B cell (primary cell): ENCODE measurements around the gene HILPDA.
"Not testable (repeated sequence)": the region's sequence is repeated elsewhere in the genome, so short reads cannot be mapped to it uniquely, and the experiment has no call there.

Source experiments
- EZH2 ChIP-seq: IDR thresholded peaks from 2 replicates; pipeline ENCODE4 v1.6.1; 2012; ENCODE audit warnings: borderline replicate concordance, low read depth, mild to moderate bottlenecking, moderate library complexity, low read length; ENCODE audit not compliant: insufficient read depth, poor library complexity, severe bottlenecking
- TF ChIP-seq, protein P1 (sequence below): fragments of 200-600 bp; IDR thresholded peaks from one replicate; pipeline ENCODE4 v1.8.0; 2022; ENCODE audit warnings: antibody characterized with exemption, mild to moderate bottlenecking

GRCh38 chr7:128479082-128479481 lies 23.4 kb downstream of the HILPDA start:
- TF ChIP-seq, protein P1, sequence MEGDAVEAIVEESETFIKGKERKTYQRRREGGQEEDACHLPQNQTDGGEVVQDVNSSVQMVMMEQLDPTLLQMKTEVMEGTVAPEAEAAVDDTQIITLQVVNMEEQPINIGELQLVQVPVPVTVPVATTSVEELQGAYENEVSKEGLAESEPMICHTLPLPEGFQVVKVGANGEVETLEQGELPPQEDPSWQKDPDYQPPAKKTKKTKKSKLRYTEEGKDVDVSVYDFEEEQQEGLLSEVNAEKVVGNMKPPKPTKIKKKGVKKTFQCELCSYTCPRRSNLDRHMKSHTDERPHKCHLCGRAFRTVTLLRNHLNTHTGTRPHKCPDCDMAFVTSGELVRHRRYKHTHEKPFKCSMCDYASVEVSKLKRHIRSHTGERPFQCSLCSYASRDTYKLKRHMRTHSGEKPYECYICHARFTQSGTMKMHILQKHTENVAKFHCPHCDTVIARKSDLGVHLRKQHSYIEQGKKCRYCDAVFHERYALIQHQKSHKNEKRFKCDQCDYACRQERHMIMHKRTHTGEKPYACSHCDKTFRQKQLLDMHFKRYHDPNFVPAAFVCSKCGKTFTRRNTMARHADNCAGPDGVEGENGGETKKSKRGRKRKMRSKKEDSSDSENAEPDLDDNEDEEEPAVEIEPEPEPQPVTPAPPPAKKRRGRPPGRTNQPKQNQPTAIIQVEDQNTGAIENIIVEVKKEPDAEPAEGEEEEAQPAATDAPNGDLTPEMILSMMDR: not testable (repeated sequence)
- not testable (repeated sequence) for TF ChIP-seq EZH2
